KBM-7 (cell line): ENCODE data around the gene SNRNP200.
A peak's percentile ranks its signal among the peaks of the same experiment; 100 is the strongest.
"Not testable (repeated sequence)": the region's sequence is repeated elsewhere in the genome, so short reads cannot be mapped to it uniquely, and the experiment has no call there.

Source experiments
- DNase-seq: peaks from one replicate; pipeline ENCODE4 v3.0.0-alpha.2; 2015
- in situ Hi-C: fragments of 300-500 bp; cut with MboI; formaldehyde crosslinking; loops from 2 replicates; pipeline ENCODE4 v1.14.3; 2020; ENCODE audit warnings: low sequenced_read_pairs, low pct_unique_long_range_greater_than_20kb, mixed read lengths

Gene SNRNP200

DNA sequence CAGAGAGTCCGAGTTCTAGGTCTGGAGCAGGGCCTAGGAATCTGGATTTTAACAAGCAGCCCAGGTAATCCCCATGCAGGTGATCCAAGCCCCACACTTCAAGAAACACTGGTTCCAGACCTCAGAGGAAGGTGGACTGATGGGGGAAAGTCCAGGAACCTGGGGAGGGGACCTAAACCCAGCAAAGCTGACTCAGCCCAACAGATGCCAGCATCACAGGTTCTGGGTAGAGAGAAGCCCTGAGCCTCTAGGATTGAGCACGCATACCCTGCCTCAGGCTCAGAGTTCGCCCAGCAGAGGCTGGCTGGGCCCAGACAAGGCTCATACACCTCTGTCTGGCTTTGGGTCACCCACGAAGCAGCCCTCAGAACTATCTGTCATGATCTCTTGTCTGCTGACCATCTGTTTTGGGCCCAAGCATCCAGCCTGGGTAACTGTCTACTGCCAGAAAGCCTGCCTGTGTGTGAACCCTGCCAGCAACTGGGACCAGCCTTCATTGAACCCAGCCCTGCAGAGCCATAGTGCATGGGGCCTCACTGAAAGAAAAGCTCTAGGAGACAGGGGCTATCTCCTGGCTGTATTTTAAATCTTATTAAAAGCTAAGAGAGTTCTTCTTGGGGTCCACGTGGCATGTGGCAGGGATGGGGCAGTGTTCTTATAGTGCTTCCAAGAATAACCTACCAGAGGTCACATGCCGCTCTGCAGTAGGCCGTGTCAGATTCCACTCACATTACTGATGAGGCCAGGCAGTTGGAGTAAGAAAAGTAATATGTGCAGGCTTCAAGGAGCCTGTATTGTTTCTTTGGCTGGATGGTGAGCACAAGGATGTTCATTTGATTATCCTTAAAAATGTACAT, 47.0 kb downstream of the SNRNP200 start:
- no peak for DNase-seq
- in situ Hi-C loops = no loop called here

DNA sequence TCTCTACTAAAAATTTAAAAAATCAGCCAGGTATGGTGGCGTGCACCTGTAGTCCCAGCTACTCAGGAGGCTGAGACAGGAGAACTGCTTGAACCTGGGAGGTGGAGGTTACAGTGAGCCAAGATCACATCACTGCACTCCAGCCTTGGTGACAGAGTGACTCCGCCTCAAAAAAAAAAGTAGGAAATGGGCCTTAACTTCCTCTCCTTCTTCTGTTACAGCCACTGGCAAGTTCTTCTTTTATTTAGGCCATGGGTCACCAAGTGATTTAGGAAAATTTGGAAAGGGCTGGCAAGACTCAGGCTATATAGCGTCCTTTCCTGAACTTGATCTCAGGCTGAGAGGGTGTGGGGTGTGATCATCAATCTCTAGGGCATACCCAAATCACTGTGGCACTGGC, 47.6 kb downstream of the SNRNP200 start:
- in situ Hi-C loops = not testable (repeated sequence)
- DNase-seq = peak; percentile 78

DNA sequence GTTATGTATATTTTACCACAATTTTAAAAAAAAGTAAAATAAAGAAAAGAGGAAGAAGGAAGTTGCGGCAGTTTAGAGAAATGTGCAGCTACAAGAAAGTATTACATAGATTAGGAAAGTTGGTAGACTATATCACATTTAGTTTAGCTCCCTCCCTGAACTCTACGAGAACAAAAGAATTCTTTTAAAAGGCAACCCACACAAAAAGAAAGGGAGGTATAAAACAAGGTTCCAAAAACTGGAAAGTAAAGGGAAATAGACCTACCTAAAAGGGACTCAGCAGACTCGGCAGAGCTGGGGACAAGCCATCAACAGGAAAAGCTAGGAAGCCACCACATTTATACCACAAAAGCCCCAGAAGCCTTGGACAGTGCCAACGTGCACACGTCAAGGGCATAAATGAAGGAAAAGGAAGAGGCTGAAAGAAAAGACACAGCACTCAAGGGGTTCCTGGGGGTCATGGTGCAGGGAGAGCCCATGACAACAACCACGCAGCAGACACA, 48.7 kb downstream of the SNRNP200 start:
- in situ Hi-C loops = no loop called here
- DNase-seq = peak; percentile 72

GRCh38 chr2:96254571-96254970, 50.8 kb downstream of the SNRNP200 start:
- no peak for DNase-seq
- in situ Hi-C loops = no loop called here

DNA sequence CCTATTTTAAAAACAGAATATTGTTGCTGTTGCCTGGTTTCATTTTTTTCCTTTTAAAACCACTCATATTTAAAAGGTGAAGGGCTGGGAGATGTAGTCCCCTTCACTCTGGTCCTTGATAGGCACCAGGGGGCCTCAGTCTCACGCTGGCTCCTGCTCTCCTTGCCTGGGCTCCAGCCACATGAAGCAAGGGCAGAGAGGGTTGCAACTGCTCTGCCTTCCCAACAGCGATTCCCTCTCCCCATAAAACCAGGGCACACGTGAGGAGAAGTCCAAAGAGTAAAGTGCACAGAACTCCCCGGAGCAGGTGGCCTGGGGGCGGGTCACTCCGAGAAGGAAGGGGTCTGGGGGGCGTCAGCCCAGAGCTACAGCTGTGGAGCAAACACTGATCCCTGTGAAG, 52.3 kb downstream of the SNRNP200 start:
- DNase-seq = no peak
- in situ Hi-C loops = no loop called here

DNA sequence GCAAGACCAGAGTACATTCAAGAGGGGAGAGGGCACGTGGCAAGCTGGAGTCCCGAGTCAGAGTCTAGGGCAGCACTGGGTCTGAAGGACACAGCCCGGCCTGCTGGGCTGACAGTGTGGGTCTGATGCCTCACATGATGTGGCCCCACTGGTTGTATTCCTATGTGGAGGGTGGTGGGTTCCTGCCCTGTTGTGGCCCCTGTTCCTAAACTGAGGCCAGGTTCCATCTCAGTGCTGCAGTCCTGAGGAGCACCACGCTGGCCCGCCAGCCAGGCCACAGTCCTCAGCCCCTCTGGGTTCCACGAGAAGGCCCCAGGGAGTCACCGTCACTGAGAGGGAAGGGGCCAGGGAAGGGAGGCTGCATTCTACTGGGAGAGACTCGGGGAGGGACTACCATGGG, 52.8 kb downstream of the SNRNP200 start:
- in situ Hi-C loops = no loop called here
- no peak for DNase-seq

DNA sequence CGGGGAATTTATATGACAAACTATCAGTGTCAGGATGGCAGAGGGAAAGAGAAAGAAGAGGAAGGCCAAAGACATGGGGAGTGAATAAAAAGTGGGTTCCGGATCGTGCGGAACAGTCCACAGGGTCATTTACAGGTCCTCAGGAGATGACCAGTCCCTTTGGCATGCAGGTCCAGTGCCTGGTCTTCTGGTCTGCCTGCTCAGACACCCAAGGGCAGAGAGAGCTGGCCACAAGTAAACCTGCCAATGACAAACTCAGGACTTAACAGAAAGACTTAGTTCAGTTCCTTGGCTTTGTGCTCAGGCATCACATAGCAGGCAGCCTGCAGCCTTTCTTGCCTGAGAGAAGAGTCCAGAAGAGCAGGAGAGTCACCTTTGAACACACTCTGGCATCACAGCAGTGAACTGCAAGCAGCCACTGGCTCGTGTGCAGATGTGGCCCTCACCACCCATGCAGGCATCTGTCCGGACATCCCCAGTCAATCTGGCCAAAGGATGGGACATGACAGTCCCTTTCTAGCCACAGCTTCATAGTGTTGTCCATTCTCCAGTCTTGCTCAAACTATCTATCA, 53.5 kb downstream of the SNRNP200 start:
- in situ Hi-C loops = no loop called here
- no peak for DNase-seq

DNA sequence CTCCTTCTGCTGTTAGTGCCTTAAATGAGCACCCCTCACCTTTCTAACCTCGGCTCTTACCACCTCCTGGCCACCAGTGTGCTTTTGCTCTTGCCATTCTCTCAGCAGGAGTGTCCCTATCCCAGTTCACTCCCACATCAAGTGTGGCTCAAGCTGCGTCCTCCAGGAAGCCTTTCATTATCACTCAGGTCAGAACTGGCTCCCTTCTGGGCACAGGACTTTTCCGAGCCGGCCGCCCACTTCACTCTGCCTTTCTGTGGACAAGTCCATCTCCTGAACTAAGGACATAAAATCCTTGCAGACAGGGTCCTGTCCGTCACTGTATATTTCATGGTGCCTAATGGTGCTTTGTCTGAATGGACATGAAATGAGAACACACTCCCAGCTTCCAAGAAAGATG, 55.2 kb downstream of the SNRNP200 start:
- in situ Hi-C loops = no loop called here
- DNase-seq = no peak

DNA sequence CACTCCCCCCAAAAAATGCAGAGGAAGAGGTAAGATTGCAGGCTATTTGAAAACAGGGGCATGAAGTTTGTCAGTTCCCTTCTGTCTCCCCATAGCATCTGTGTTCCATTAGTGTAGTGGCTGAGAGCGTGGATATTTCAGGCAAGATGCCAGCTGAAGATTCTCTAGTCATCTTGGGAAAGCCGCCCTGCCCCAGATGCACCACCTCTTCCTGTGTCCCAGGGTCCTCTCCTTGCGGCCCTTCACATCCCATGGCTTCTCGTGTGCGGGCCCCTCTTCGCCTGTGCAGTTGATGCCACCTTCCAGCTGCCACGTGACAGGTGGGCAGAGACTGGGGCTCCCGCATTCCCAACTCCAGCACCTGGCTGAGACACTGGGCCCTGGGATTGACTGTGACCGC, 55.7 kb downstream of the SNRNP200 start:
- in situ Hi-C loops = no loop called here
- no peak for DNase-seq

DNA sequence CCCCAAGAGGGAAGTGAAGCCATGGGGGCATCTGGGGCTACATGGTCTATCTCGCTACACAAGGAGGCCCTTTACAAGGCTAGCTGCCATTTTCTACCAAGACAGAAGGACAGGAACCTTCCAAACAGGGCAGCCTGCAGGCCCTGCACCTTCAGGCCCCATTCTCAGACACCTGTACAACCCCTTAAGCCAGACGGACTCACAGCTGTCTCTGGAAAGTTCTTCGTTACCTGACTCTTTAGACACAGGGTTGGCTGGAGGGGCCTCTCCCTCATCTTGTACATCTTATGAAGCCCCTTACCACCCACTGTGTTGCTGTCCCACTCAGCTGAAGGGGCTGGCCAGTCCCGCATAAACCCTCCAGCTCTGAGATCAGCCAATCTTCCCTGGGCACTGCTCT, 56.7 kb downstream of the SNRNP200 start:
- DNase-seq = no peak
- in situ Hi-C loops = no loop called here

GRCh38 chr2:96247896-96248295, 57.5 kb downstream of the SNRNP200 start:
- in situ Hi-C loops = no loop called here

GRCh38 chr2:96247009-96247408, 58.3 kb downstream of the SNRNP200 start:
- peak; percentile 41 for DNase-seq
- in situ Hi-C loops = no loop called here

More at GRCh38 chr2:96247896-96248295, 57.5 kb downstream of the SNRNP200 start:
- DNase-seq = no peak

DNA sequence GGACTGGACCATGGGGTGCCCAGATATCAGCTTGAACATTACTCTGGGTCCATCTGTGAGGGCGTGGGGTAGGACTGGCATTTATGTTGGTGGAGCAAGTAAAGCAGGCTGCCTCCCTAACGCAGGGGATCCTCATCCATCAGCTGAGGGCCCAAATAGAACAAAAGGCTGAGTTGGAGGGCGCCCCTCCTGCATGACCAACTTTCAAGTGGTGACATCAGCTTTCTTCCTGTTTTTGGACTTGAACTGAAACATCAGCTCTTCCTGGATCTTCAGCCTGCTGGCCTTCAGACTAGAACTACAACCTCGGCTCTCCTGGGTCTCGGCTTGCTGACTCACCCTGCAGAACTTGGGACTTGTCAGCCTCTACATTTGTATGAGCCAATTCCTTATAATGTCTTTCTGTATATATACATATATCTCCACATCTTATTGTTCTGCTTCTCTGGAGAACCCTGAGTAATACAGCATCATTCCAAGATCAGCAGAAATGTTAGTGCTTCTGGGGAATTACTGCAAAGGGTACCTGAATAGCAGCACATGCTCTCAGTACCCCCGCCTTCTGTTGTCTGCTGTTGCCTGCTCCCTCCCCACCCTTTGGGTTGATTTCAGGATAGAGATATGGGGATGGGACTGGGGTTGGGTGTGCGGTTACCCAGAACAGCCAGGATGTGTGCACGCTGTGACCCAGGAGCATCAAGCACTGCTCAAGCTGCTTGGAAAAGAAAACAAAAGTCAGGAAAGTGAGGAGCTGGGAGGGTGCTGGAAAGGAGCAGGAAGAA, 59.5 kb downstream of the SNRNP200 start:
- in situ Hi-C loops = no loop called here
- DNase-seq = peak; percentile 54

GRCh38 chr2:96243843-96244242, 61.5 kb downstream of the SNRNP200 start:
- in situ Hi-C loops = no loop called here
- DNase-seq = no peak

GRCh38 chr2:96241900-96242611, 63.3 kb downstream of the SNRNP200 start:
- in situ Hi-C loops = no loop called here
- peak; percentile 53 for DNase-seq

DNA sequence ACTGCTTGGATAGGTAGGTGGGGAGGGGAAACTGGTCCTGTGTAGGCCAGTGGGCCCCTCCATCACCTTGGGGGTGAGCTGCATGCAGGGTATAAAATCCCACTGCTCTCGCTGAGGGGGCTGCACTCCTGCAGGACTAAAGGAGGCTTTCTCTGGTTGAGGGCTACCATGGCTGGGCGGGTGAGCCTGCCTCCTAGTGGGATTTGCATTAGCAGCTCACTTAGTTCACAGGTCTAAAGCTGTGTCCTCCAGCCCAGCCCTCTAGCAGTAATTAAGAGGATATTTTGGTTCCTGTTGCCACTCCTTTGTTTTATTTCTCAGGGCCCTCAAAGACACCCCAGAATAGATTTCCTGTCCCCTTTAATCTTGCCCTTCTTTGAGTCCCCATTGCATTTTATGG, 64.1 kb downstream of the SNRNP200 start:
- in situ Hi-C loops = no loop called here

GRCh38 chr2:96240341-96241038, 64.9 kb downstream of the SNRNP200 start:
- no peak for DNase-seq
- in situ Hi-C loops = no loop called here

More for the DNA sequence above, 64.1 kb downstream of the SNRNP200 start:
- DNase-seq = no peak

DNA sequence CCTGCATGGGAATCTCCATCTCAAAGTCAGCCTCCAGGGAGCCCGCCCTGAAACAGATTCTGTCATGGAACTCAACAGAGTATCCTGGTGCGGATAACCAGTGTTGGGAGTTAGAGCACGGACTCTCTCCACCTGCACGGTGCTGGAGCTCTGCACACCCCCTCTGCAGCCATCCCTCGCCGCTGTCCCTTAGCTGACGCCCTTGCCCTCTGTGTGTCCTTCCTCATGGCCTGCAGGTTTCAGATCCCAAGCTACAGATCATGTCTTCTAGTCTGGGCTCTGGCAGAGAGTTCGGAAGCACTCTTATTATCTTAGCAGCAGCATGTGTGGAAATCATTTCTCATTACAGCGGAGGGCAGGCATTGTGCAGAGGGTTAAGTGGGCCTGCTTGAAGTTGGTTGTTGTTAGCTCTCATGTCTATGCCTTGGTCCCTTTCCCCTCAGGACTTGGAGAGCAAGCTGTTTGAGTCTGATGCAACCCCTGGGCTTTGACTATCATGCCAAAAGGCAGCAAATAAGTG, 65.5 kb downstream of the SNRNP200 start:
- in situ Hi-C loops = no loop called here

More for the DNA sequence above, 65.5 kb downstream of the SNRNP200 start:
- DNase-seq = no peak
